CD4-positive, alpha-beta T cell (primary cell): ENCODE data around the gene ZSWIM5. TPM values are rescaled to one million over a fixed set of nuclear protein-coding genes. Genes with fewer than 3 reads are reported as not detected.

ENCODE experiments used
- ATAC-seq: fragments of 200-7000 bp; cut with Tn5 transposase; one replicate; pipeline ENCODE4 v1.10.0; 2022; ENCODE audit warnings: mild to moderate bottlenecking; ENCODE audit not compliant: poor library complexity
- CTCF ChIA-PET: fragments of 350-600 bp; sonication (Branson Sonifier 250); formaldehyde crosslinking; loops from one replicate; lab custom pipeline; 2021; ENCODE audit warnings: antibody characterized with exemption, inconsistent platforms; lab: Charles Lee
- POLR2A ChIA-PET: fragments of 350-600 bp; sonication (Branson Sonifier 250); formaldehyde crosslinking; loops from one replicate; lab custom pipeline; 2021; ENCODE audit warnings: antibody characterized with exemption, inconsistent platforms; lab: Charles Lee
- DNase-seq, 14 experiments: peaks; one replicate each; pipeline ENCODE4 v3.0.0-alpha.2; 2013 to 2020; ENCODE audit warnings: mixed read lengths in 2 of 14
- H3K27ac ChIP-seq, 2 donors: one replicate each; pipeline versions ENCODE4 v1.5.1 to v1.7.0; 2013; ENCODE audit warnings: low read length in 2 of 2, low read depth in 1 of 2, mild to moderate bottlenecking in 1 of 2
- H3K27me3 ChIP-seq, 2 experiments: 1 replicate in 1 of 2; 2 replicates in 1 of 2; pipeline versions ENCODE4 v1.6.1 to v1.7.0; 2013; ENCODE audit warnings: low read length in 2 of 2, control low read depth in 1 of 2, mild to moderate bottlenecking in 1 of 2, moderate library complexity in 1 of 2; ENCODE audit not compliant: insufficient read depth in 2 of 2, control insufficient read depth in 1 of 2
- H3K36me3 ChIP-seq: one replicate; pipeline ENCODE4 v1.6.1; 2013; ENCODE audit warnings: low read length, control low read depth; ENCODE audit not compliant: insufficient read depth
- H3K4me1 ChIP-seq: one replicate; pipeline ENCODE4 v1.6.1; 2013; ENCODE audit warnings: low read length, control low read depth; ENCODE audit not compliant: insufficient read depth
- H3K4me3 ChIP-seq: one replicate; pipeline ENCODE4 v1.5.1; 2013; ENCODE audit warnings: mild to moderate bottlenecking, low read length, moderate library complexity
- H3K9me3 ChIP-seq, 2 experiments: 1 replicate in 1 of 2; 2 replicates in 1 of 2; pipeline versions ENCODE4 v1.6.1 to v1.7.0; 2013; ENCODE audit warnings: low read length in 2 of 2, mild to moderate bottlenecking in 2 of 2, control low read depth in 1 of 2, moderate library complexity in 1 of 2; ENCODE audit not compliant: control insufficient read depth in 1 of 2, insufficient read depth in 1 of 2
- H3K27ac Mint-ChIP-seq: one replicate; pipeline ENCODE4 v1.8.0; 2020; ENCODE audit warnings: mixed read lengths
- H3K27me3 Mint-ChIP-seq: one replicate; pipeline ENCODE4 v1.8.0; 2021; ENCODE audit warnings: mixed read lengths
- H3K36me3 Mint-ChIP-seq: one replicate; pipeline ENCODE4 v1.8.0; 2021; ENCODE audit warnings: low read depth, mixed read lengths
- H3K4me1 Mint-ChIP-seq: one replicate; pipeline ENCODE4 v1.8.0; 2021; ENCODE audit warnings: low read depth, mixed read lengths
- H3K4me3 Mint-ChIP-seq: one replicate; pipeline ENCODE4 v1.8.0; 2020; ENCODE audit warnings: mild to moderate bottlenecking, mixed read lengths
- H3K9me3 Mint-ChIP-seq: one replicate; pipeline ENCODE4 v1.8.0; 2020; ENCODE audit warnings: mixed read lengths
- intact Hi-C, 2 experiments: fragments of 100-400 bp; cut with DNase I in 1 of 2; cut with micrococcal nuclease in 1 of 2; formaldehyde crosslinking; loops; one replicate each; pipeline versions ENCODE4 v1.15.1 to v1.9.0; 2023 to 2025; cut with DNase I, micrococcal nuclease
- total RNA-seq, 174 experiments: library from RNA in 2 of 174; stranded (reverse) in 2 of 174; gene quantifications; one replicate each; pipeline ENCODE4 v1.2.3 and lab custom pipeline; 2021 to 2026
- TF ChIP-seq, protein P1 (sequence below): fragments of 200-600 bp; IDR thresholded peaks from one replicate; pipeline ENCODE4 v1.8.0; 2022; ENCODE audit warnings: antibody characterized with exemption, mild to moderate bottlenecking

ZSWIM5 gene
- total RNA-seq, 2 experiments from 2014 or later = 0.91 to 1.1 TPM

DNA sequence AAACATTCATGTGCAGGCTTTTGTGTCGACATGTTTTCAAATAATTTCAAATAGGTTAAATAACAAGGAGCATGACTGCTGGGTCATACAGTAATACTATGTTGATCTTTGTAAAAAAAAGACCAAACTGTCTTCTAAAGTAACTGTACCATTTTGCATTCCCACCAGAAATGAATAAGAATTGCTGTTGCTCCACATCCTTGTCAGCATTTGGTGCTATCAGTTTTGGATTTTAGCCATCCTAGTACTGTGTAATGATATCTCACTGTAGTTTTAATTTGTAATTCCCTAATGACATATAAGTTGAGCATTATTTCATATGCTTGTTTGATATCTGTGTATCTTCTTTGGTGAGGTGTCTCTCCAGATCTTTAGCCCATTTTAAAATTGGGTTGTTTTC lies 182.7 kb downstream of the ZSWIM5 start:
- H3K36me3 ChIP-seq = no peaks in the 10 kb centered on the region

DNA sequence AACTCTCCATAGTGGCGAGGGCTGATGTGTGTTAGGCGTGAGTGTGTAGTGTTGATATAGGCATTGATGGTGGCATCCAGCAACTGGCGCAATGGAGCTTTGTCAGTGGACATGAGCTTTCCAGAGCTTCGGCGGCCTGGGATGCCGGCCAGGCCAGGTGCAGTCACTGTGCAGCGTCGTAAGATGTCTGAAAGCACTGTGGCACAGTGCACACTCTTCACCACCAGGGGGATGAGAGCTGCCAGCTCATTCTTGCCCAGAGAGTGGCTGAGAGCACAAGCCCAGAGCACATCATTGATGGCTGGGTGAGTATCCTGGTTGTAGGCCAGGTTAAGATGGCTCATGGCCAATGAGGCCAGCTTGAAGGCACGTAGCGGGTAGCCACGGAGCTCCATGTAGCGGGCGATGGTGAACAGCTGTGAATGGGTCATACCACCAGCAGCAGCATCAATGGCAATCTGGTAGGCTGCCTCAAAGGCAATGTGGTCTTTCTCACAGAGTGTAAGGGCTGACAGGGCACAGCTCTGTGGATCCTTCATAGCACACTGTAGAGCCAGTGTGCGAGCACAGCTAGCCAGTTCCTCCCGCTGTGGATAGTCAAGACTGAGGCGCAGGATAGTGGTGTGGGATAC lies 187.7 kb downstream of the ZSWIM5 start:
- TF ChIP-seq, protein P1, sequence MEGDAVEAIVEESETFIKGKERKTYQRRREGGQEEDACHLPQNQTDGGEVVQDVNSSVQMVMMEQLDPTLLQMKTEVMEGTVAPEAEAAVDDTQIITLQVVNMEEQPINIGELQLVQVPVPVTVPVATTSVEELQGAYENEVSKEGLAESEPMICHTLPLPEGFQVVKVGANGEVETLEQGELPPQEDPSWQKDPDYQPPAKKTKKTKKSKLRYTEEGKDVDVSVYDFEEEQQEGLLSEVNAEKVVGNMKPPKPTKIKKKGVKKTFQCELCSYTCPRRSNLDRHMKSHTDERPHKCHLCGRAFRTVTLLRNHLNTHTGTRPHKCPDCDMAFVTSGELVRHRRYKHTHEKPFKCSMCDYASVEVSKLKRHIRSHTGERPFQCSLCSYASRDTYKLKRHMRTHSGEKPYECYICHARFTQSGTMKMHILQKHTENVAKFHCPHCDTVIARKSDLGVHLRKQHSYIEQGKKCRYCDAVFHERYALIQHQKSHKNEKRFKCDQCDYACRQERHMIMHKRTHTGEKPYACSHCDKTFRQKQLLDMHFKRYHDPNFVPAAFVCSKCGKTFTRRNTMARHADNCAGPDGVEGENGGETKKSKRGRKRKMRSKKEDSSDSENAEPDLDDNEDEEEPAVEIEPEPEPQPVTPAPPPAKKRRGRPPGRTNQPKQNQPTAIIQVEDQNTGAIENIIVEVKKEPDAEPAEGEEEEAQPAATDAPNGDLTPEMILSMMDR = peak; percentile 68
- CTCF ChIA-PET = interaction anchor here (0.9 to 1.9 kb wide), 5 partner anchors 283 to 474 kb away, joined by 3 to 16 read pairs (median 4); partner anchors contain the start of genes MUTYH and TOE1
- peaks cover 18% of the 10 kb centered on the region for H3K4me1 Mint-ChIP-seq
- POLR2A ChIA-PET = interaction anchor here (0.6 to 1.6 kb wide), 4 partner anchors 187 to 474 kb away, joined by 3 to 8 read pairs (median 4); partner anchors contain the start of genes TESK2 and ZSWIM5
- no peak overlapping the region for H3K27ac ChIP-seq
- no peak overlapping the region for H3K4me3 Mint-ChIP-seq
- H3K27me3 Mint-ChIP-seq = no peaks in the 10 kb centered on the region
- peaks cover 14% of the 10 kb centered on the region for H3K36me3 ChIP-seq
- ATAC-seq (peak; percentile 82), DNase-seq (peak; percentile 32 to 79 (median 53))
- H3K9me3 Mint-ChIP-seq = no peaks in the 10 kb centered on the region
- intact Hi-C loops = loop anchor here (10.0 kb wide), 2 partner anchors 214 to 666 kb away; partner anchors contain the start of genes BTBD19 (in 1 of the 2), DYNLT4 (in 1 of the 2), GPBP1L1 (in 1 of the 2) and PLK3 (in 1 of the 2)
- no peaks in the 10 kb centered on the region for H3K9me3 ChIP-seq
- peaks cover 15% of the 10 kb centered on the region for H3K36me3 Mint-ChIP-seq
- H3K27me3 ChIP-seq = no peaks in the 10 kb centered on the region
- peaks cover 17% of the 10 kb centered on the region for H3K4me1 ChIP-seq
- H3K4me3 ChIP-seq = no peak overlapping the region
- no peak overlapping the region for H3K27ac Mint-ChIP-seq

More for the DNA sequence above, 182.7 kb downstream of the ZSWIM5 start:
- intact Hi-C loops = no loop called here
- H3K4me3 ChIP-seq = no peak overlapping the region
- ChIA-PET POLR2A (no interaction called here), CTCF (no interaction called here)
- no peaks in the 10 kb centered on the region for H3K27me3 Mint-ChIP-seq
- H3K4me1 ChIP-seq = peaks cover 2% of the 10 kb centered on the region
- H3K27me3 ChIP-seq = no peaks in the 10 kb centered on the region
- ATAC-seq = no peak
- H3K4me3 Mint-ChIP-seq = no peak overlapping the region
- H3K9me3 ChIP-seq = no peaks in the 10 kb centered on the region
- no peaks in the 10 kb centered on the region for H3K9me3 Mint-ChIP-seq
- H3K27ac Mint-ChIP-seq = no peak overlapping the region
- TF ChIP-seq, protein P1 = no peak
- H3K27ac ChIP-seq = no peak overlapping the region
- peaks cover under 1% of the 10 kb centered on the region for H3K4me1 Mint-ChIP-seq
- no peak for DNase-seq
- H3K36me3 Mint-ChIP-seq = no peaks in the 10 kb centered on the region

DNA sequence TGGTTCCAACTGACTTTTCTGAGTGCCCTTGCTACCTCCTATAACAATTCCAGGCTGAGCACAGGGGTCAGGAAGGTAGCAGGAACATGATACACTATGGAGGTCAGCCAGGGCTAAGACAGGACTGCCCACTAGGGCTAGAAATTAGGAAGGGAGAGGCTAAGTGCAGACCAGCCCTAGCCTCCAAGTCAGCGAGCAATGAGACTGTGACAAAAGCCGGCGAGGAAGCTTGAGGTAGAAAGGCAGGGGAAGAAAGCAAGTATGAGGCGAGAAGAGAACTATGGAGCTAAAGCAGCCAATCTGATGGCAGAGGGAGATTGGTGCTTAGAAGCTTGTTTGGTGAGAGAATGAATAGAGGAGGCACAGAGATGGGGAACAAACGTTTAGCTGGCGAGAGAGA lies 189.6 kb downstream of the ZSWIM5 start:
- Mint-ChIP-seq H3K27ac (no peak overlapping the region), H3K4me3 (no peak overlapping the region), H3K27me3 (no peaks in the 10 kb centered on the region), H3K9me3 (no peaks in the 10 kb centered on the region), H3K4me1 (peaks cover 36% of the 10 kb centered on the region), H3K36me3 (peaks cover 18% of the 10 kb centered on the region)
- no peak for ATAC-seq
- no peaks in the 10 kb centered on the region for H3K9me3 ChIP-seq
- peaks cover 15% of the 10 kb centered on the region for H3K36me3 ChIP-seq
- intact Hi-C loops = loop anchor here (10.0 kb wide), 2 partner anchors 212 to 668 kb away; partner anchors contain the start of genes BTBD19 (in 1 of the 2), DYNLT4 (in 1 of the 2), GPBP1L1 (in 1 of the 2) and PLK3 (in 1 of the 2)
- ChIA-PET POLR2A (interaction anchor here (1.3 kb wide), 1 partner anchor 323 kb away, joined by 3 read pairs; no protein-coding TSS in a partner anchor), CTCF (no interaction called here)
- no peak overlapping the region for H3K4me3 ChIP-seq
- TF ChIP-seq, protein P1 = no peak
- peaks cover 36% of the 10 kb centered on the region for H3K4me1 ChIP-seq
- no peak for DNase-seq
- H3K27ac ChIP-seq = no peak overlapping the region
- no peaks in the 10 kb centered on the region for H3K27me3 ChIP-seq
